GM19035 (cell line): ENCODE data around the gene CYSLTR2.

ENCODE experiments used
- ATAC-seq: cut with Tn5 transposase; IDR thresholded peaks from one replicate; pipeline ENCODE4 v1.9.1; 2021; ENCODE audit not compliant: unreplicated experiment

Gene CYSLTR2

GRCh38 chr13:48653472-48653939 lies at the start of gene CYSLTR2:
CYSLTR2 (plus strand) TSS chr13:48653929; CDS start chr13:48706818, 52,889 bp downstream.
- peak; percentile 75 for ATAC-seq

- no peak for ATAC-seq
These were observed 38.7 kb upstream of the CYSLTR2 start for GRCh38 chr13:48615049-48615448.

- no peak for ATAC-seq
These were observed 34.8 kb upstream of the CYSLTR2 start for GRCh38 chr13:48618937-48619336.

- ATAC-seq: no peak
These were observed 32.7 kb upstream of the CYSLTR2 start for GRCh38 chr13:48621056-48621455.

- ATAC-seq: no peak
These were observed 29.7 kb upstream of the CYSLTR2 start for GRCh38 chr13:48624016-48624415.

GRCh38 chr13:48624858-48625257 lies 28.9 kb upstream of the CYSLTR2 start:
- ATAC-seq: no peak

- no peak for ATAC-seq
These were observed 28.2 kb upstream of the CYSLTR2 start for GRCh38 chr13:48625413-48626076.

GRCh38 chr13:48626077-48626449 lies 27.7 kb upstream of the CYSLTR2 start:
- ATAC-seq: no peak

GRCh38 chr13:48626726-48627451 lies 26.8 kb upstream of the CYSLTR2 start:
- no peak for ATAC-seq

- no peak for ATAC-seq
These were observed 24.5 kb upstream of the CYSLTR2 start for GRCh38 chr13:48629277-48629676.

GRCh38 chr13:48630291-48630690 lies 23.4 kb upstream of the CYSLTR2 start:
- no peak for ATAC-seq

- no peak for ATAC-seq
These were observed 23.0 kb upstream of the CYSLTR2 start for GRCh38 chr13:48630773-48631172.

GRCh38 chr13:48631441-48631840 lies 22.3 kb upstream of the CYSLTR2 start:
- no peak for ATAC-seq

GRCh38 chr13:48633700-48634099 lies 20.0 kb upstream of the CYSLTR2 start:
- no peak for ATAC-seq

GRCh38 chr13:48634636-48635035 lies 19.1 kb upstream of the CYSLTR2 start:
- ATAC-seq: no peak

- no peak for ATAC-seq
These were observed 18.3 kb upstream of the CYSLTR2 start for GRCh38 chr13:48635478-48635877.

GRCh38 chr13:48636550-48636949 lies 17.2 kb upstream of the CYSLTR2 start:
- no peak for ATAC-seq

- no peak for ATAC-seq
These were observed 16.1 kb upstream of the CYSLTR2 start for GRCh38 chr13:48637601-48638000.

GRCh38 chr13:48640767-48641166 lies 13.0 kb upstream of the CYSLTR2 start:
- no peak for ATAC-seq

GRCh38 chr13:48641404-48641803 lies 12.3 kb upstream of the CYSLTR2 start:
- ATAC-seq: no peak

- no peak for ATAC-seq
These were observed 11.7 kb upstream of the CYSLTR2 start for GRCh38 chr13:48642061-48642460.

- no peak for ATAC-seq
These were observed 10.6 kb upstream of the CYSLTR2 start for GRCh38 chr13:48643159-48643558.
